GM23338 (cell line): ENCODE data around the gene NMS. TPM values are rescaled to one million over a fixed set of nuclear protein-coding genes. Genes with fewer than 3 reads are reported as not detected.

Experiments
- polyA plus RNA-seq: library from polyadenylated mRNA; unstranded; fragments of >200 nt; fragmentation: Nextera tagmentation; extraction: Ambion mirVana; gene quantifications from 2 replicates; pipeline ENCODE4 v1.2.1, GENCODE V29; 2016
- total RNA-seq: library from RNA; depleted of rRNA; stranded (reverse); fragments of >200 nt; shearing (Covaris generic); gene quantifications from 2 replicates; pipeline ENCODE4 v1.2.3, GENCODE V29; 2014; rRNA removed

NMS gene
- total and polyA plus RNA-seq, 2 experiments from 2014 or later: not detected

Other genes starting within 250 kb of the NMS start
- gene LONRF2, start 148.0 kb upstream of the NMS start, total RNA-seq: 0.24 and 0.35 TPM in 2 replicates
- gene LONRF2, start 148.0 kb upstream of the NMS start, polyA plus RNA-seq: 0.03 and 0.05 TPM in 2 replicates
- gene CHST10, start 52.8 kb upstream of the NMS start, total RNA-seq: 22.2 and 24.5 TPM in 2 replicates
- gene CHST10, start 52.8 kb upstream of the NMS start, polyA plus RNA-seq: 7.7 and 9.1 TPM in 2 replicates
- 25.0 and 28.1 TPM in 2 replicates for gene PDCL3, start 92.5 kb downstream of the NMS start, total RNA-seq
- 59.2 and 72.4 TPM in 2 replicates for gene PDCL3, start 92.5 kb downstream of the NMS start, polyA plus RNA-seq